Midbrain (tissue), 1 donor: ENCODE measurements around the gene JTB.

Experiments
- DNase-seq: peaks from one replicate; lab custom pipeline; 2025; lab: John Stamatoyannopoulos, UW

The JTB gene

DNA sequence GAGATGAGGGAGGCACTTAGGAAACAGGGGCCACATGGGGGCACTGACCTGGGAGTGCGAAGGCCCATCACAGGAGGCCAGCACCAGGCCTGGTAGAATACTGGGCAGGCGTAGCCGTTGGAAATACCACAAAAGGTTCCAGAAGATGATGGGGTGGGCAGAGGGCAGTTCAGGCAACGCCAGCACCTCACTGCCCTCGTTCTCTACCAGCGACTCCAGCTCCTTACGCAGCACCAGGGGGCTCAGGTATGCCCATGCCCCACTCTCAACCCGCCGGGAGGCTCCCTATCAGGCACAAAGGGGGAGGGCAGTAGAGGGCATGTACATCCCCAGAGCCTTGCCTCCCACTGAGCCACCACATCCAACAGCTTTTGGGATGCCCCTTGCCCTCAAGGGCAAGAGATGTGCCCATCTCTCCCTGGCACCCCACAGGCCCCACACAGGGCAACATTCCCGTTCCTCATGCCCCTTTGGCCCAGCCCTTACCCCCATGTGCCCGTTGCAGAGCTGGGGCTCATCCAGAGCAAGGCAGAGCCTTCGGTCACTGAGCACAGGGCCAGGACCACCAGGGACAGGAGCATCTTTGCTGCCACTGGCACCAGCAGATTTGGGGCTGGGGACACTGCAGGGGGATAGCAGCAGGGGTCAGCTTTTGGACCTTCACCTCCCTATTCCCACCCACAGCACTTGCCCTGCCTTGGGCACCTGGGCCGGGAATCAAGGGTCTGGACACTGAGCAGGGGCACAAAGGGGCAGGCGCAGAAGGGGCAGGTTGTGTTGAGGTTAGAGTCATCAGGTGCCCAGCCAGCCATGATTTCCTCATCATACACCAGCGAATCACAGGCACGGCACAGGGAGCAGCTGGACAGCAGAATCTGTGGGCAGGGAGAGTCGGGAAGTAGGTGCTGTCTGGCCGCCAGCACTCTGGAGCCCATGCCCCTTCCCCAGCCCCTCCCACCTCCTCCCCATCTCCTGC, 45.0 kb downstream of the JTB start:
- no peak for DNase-seq

DNA sequence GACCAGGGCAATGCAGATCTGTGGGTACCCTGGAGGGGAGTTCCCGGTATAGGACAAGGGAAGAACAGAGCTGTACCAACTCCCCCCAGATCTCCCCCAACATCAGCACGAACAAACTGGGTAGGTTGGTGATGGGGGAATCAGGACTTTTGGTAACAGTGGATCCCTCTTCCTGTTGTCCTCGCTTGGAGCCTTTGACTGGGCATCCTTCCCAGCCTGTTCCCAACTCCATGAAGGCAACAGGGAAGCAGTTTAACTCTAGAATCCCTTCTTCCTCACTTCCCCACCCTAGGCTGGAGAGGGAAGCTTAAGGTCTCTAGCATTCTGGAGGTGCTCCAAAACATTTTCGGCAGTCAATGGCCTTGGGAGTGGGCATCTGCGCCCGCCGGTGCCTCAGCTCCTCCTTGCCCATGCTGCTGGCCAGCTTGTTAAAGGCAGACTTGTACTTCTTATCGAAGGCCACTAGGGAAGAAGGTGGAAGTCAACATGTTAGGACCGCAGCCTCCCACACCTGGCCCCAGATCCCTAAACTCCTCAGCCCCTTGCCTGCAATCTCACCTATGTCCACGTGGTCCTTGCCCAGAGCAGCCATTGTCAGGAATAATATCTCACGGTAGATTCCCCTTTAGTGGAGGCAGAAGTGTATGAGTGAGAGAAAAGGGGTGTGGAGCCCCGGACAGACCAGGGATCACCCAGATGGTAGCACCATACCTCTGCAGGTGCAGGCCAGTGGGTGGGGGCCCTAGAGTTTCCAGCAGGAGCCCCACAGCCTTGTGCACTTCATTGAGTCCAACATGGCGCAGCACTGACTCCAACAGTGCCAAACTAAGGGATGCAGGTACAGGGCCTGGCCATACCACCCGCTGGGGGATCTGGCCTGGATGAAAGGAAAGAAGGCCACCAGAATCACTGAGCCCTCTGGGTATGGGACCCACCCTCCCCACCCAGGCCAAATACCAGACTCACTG, 47.2 kb downstream of the JTB start:
- DNase-seq = no peak

DNA sequence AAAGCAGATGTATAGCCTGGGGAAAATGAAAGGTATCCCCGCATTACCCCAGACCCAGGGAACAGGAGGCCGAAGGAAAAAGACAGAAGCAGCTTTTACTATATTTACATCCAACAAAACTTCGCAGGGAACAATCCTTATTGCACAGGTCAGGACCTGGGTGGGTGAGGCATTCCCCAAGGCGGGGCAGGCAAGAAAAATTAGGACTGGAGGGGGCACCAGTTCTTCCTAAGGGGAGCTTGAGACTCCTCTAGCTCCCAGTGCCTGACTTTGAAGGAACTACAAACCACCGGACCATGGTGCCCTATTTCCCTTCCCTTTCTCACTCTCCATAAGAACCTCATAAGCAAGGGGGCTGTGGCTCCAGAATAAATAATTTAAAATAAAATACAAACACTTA, 48.0 kb downstream of the JTB start:
- DNase-seq = peak; percentile 30

DNA sequence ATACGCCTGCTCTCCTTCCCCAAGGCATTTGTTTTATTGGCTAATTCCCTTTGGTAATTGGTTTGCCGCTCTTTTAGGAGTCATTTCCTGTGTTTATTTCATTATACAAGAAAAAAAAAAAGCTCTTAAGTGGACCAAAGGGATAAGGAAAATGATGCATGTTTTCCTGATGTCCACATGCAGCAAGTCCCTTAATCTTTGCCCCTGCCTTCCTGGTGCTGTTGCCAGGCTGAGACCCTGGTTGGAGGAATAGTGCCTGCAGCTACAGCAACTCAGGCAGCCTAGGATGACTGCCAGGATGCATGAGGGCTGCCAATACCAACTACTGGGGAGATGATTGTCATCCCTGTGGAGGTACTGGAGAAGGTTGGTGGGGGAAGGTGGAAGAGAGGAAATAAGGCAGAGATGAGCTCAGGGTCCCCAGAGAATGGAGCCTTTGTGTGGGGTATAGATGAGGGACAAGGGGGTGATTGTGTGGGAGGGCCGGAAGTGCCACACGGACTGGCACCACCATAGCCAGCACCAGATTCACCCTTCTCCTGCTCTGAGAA, 48.6 kb downstream of the JTB start:
- DNase-seq = peak; percentile 87

DNA sequence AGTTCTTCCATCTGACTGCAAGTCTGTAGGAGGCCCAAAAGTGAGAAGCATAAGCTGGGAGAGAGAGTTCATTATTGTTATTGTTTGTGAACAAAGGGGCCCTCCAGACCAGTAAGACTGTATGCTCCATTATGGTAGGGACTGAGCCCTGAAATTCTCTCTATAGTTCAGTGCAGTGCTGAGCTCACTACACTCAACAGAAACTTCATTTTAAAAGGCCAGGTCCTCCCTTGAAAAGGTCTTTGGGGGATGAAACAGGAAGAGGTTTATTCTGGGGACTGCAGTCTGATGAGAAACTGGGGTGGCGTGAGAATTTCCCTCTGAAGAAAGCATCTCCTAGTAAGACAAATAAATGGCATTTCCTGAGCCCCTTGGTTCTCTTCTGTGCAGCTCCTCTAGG, 49.2 kb downstream of the JTB start:
- DNase-seq = peak; percentile 39

DNA sequence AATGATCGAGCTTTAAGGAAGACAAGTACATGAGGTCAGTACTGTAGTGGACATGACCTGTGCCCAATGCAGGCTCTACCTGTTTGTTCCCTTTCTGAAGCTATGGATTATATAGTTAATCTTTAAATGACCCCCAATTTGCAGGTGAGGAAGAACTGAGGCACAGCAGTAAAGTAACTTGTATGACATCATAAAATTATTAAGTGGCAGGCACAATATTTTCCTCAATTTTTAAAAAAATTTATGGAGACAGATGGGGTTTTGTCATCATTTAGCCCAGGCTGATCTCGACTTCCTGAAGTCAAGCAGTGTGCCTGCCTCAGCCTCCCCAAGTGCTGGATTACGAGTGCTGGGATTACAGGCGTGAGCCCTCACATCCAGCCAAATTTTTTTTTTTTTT, 51.1 kb downstream of the JTB start:
- no peak for DNase-seq
